IMR-90 (cell line): ENCODE results near the gene METTL22. TPM values are rescaled to one million over a fixed set of nuclear protein-coding genes. Genes with fewer than 3 reads are reported as not detected.

Source experiments
- ATAC-seq: fragments of 200-7000 bp; cut with Tn5 transposase; 2 replicates; pipeline ENCODE4 v1.9.1; 2020; ENCODE audit warnings: low read depth, mild to moderate bottlenecking, moderate library complexity
- BruUV-seq: library from RNA; stranded (reverse); fragments of 400-500 nt; replicated peaks from 2 replicates; lab custom pipeline; 2021; lab: Mats Ljungman, UMichigan
- CTCF ChIA-PET: fragments of 300-600 bp; formaldehyde crosslinking; extraction: SDS; loops from one replicate; lab custom pipeline; 2021; ENCODE audit warnings: antibody characterized with exemption; lab: Yijun Ruan, JAX
- POLR2A ChIA-PET: fragments of 300-600 bp; sonication (Branson Sonifier 250); formaldehyde crosslinking; loops from one replicate; lab custom pipeline; 2022; ENCODE audit warnings: antibody characterized with exemption; ENCODE audit not compliant: unreplicated experiment; lab: Charles Lee
- DNase-seq: peaks from one replicate; pipeline ENCODE4 v3.0.0; 2013
- H2AFZ ChIP-seq: replicated peaks from 2 replicates; pipeline ENCODE3; 2013; ENCODE audit warnings: low read length, mild to moderate bottlenecking; ENCODE audit not compliant: poor library complexity
- H2AK5ac ChIP-seq: 2 replicates; pipeline ENCODE4 v1.6.1; 2013; ENCODE audit warnings: low read depth, low read length, inconsistent platforms
- H2AK9ac ChIP-seq: replicated peaks from 2 replicates; pipeline ENCODE3; 2013; ENCODE audit warnings: mild to moderate bottlenecking, low read depth, low read length, moderate library complexity; ENCODE audit not compliant: poor library complexity
- H2BK120ac ChIP-seq: 2 replicates; pipeline ENCODE4 v1.6.1; 2013; ENCODE audit warnings: low read depth, low read length, inconsistent platforms
- H2BK15ac ChIP-seq: 3 replicates; pipeline ENCODE4 v1.6.1; 2013; ENCODE audit warnings: low read depth, low read length, inconsistent platforms
- H2BK20ac ChIP-seq: 2 replicates; pipeline ENCODE4 v1.6.1; 2013; ENCODE audit warnings: low read depth, mild to moderate bottlenecking, inconsistent platforms, low read length, moderate library complexity
- H2BK5ac ChIP-seq: 2 replicates; pipeline ENCODE4 v1.6.1; 2013; ENCODE audit warnings: mild to moderate bottlenecking, low read depth, low read length, inconsistent platforms; ENCODE audit not compliant: poor library complexity, severe bottlenecking
- H3K14ac ChIP-seq: replicated peaks from 2 replicates; pipeline ENCODE4 v1.6.1; 2013; ENCODE audit warnings: low read depth, low read length, inconsistent platforms
- H3K18ac ChIP-seq: 2 replicates; pipeline ENCODE4 v1.6.1; 2013; ENCODE audit warnings: low read depth, low read length, control low read depth
- H3K23ac ChIP-seq: 2 replicates; pipeline ENCODE4 v1.6.1; 2013; ENCODE audit warnings: low read depth, low read length, inconsistent platforms
- H3K27ac ChIP-seq: 2 replicates; pipeline ENCODE4 v1.5.1; 2013; ENCODE audit warnings: mild to moderate bottlenecking, control low read depth, low read length; ENCODE audit not compliant: insufficient read depth
- H3K27me3 ChIP-seq: 2 replicates; pipeline ENCODE4 v1.6.1; 2013; ENCODE audit warnings: low read length; ENCODE audit not compliant: control insufficient read depth, insufficient read depth
- H3K36me3 ChIP-seq: 2 replicates; pipeline ENCODE4 v1.6.1; 2013; ENCODE audit warnings: low read length, mixed read lengths; ENCODE audit not compliant: control insufficient read depth, insufficient read depth
- H3K4ac ChIP-seq: 2 replicates; pipeline ENCODE4 v1.6.1; 2013; ENCODE audit warnings: low read depth, low read length, inconsistent platforms
- H3K4me1 ChIP-seq: 2 replicates; pipeline ENCODE4 v1.6.1; 2013; ENCODE audit warnings: low read length, mixed read lengths; ENCODE audit not compliant: control insufficient read depth, insufficient read depth
- H3K4me2 ChIP-seq: 2 replicates; pipeline ENCODE4 v1.6.1; 2013; ENCODE audit warnings: low read depth, mild to moderate bottlenecking, control low read depth, low read length, moderate library complexity
- H3K4me3 ChIP-seq: 2 replicates; pipeline ENCODE4 v1.5.1; 2013; ENCODE audit warnings: low read depth, mild to moderate bottlenecking, control low read depth, low read length, moderate library complexity; ENCODE audit not compliant: insufficient read depth
- H3K56ac ChIP-seq: 2 replicates; pipeline ENCODE4 v1.6.1; 2013; ENCODE audit warnings: low read length, inconsistent platforms; ENCODE audit not compliant: insufficient read depth; ENCODE audit errors: extremely low read depth
- H3K79me1 ChIP-seq, 2 experiments: 2 replicates each; pipeline ENCODE4 v1.6.1; 2013; ENCODE audit warnings: low read length in 2 of 2, inconsistent platforms in 1 of 2, low read depth in 1 of 2
- H3K9ac ChIP-seq: 2 replicates; pipeline ENCODE4 v1.6.1; 2013; ENCODE audit warnings: low read depth, low read length, control low read depth
- H3K9me1 ChIP-seq: 2 replicates; pipeline ENCODE4 v1.6.1; 2013; ENCODE audit warnings: low read length, inconsistent platforms; ENCODE audit not compliant: insufficient read depth
- H3K9me3 ChIP-seq: 2 replicates; pipeline ENCODE4 v1.6.1; 2013; ENCODE audit warnings: low read length; ENCODE audit not compliant: control insufficient read depth, insufficient read depth
- H4K20me1 ChIP-seq: 2 replicates; pipeline ENCODE4 v1.6.1; 2013; ENCODE audit warnings: low read length, inconsistent platforms; ENCODE audit not compliant: insufficient read depth
- H4K5ac ChIP-seq: 2 replicates; pipeline ENCODE4 v1.6.1; 2013; ENCODE audit warnings: mild to moderate bottlenecking, low read depth, low read length, control low read depth
- H4K8ac ChIP-seq, 2 experiments: 2 replicates each; pipeline ENCODE4 v1.6.1; 2013; ENCODE audit warnings: low read depth in 2 of 2, low read length in 2 of 2, control low read depth in 1 of 2, inconsistent platforms in 1 of 2
- H4K91ac ChIP-seq: 2 replicates; pipeline ENCODE4 v1.6.1; 2013; ENCODE audit warnings: low read depth, low read length, inconsistent platforms; ENCODE audit not compliant: insufficient read depth
- BHLHE40 ChIP-seq: fragments of 150-350 bp; IDR thresholded peaks from 2 replicates; pipeline ENCODE4 v1.6.1; 2016; ENCODE audit warnings: mild to moderate bottlenecking, low read depth, low read length
- CEBPB ChIP-seq: IDR thresholded peaks from 2 replicates; pipeline ENCODE4 v1.6.1; 2012; ENCODE audit warnings: low read depth, low read length, improper control_type of control experiment
- CHD1 ChIP-seq: IDR thresholded peaks from 2 replicates; pipeline ENCODE4 v1.6.1; 2012; ENCODE audit warnings: low read depth, low read length, improper control_type of control experiment
- FOS ChIP-seq: fragments of 150-350 bp; IDR thresholded peaks from 2 replicates; pipeline ENCODE4 v1.6.1; 2016; ENCODE audit warnings: low read depth, low read length
- MAFK ChIP-seq: IDR thresholded peaks from 2 replicates; pipeline ENCODE4 v1.6.1; 2012; ENCODE audit warnings: low read depth, low read length, improper control_type of control experiment
- MAZ ChIP-seq: IDR thresholded peaks from 2 replicates; pipeline ENCODE4 v1.6.1; 2012; ENCODE audit warnings: low read depth, mild to moderate bottlenecking, low read length, improper control_type of control experiment, moderate library complexity, borderline replicate concordance
- MXI1 ChIP-seq: IDR thresholded peaks from 2 replicates; pipeline ENCODE4 v1.6.1; 2012; ENCODE audit warnings: low read depth, mild to moderate bottlenecking, low read length, moderate library complexity, borderline replicate concordance
- NFE2L2 ChIP-seq: fragments of 150-350 bp; IDR thresholded peaks from 2 replicates; pipeline ENCODE4 v1.6.1; 2016; ENCODE audit warnings: low read depth, mild to moderate bottlenecking, low read length
- POLR2A ChIP-seq: IDR thresholded peaks from 2 replicates; pipeline ENCODE4 v1.6.1; 2012; ENCODE audit warnings: mild to moderate bottlenecking, low read depth, low read length
- RAD21 ChIP-seq: IDR thresholded peaks from 2 replicates; pipeline ENCODE4 v1.6.1; 2012; ENCODE audit warnings: low read length, improper control_type of control experiment
- RCOR1 ChIP-seq: IDR thresholded peaks from 2 replicates; pipeline ENCODE4 v1.6.1; 2012; ENCODE audit warnings: mild to moderate bottlenecking, low read length, improper control_type of control experiment; ENCODE audit not compliant: insufficient replicate concordance
- RFX5 ChIP-seq: IDR thresholded peaks from 2 replicates; pipeline ENCODE4 v1.8.0; 2012; ENCODE audit warnings: low read depth, mild to moderate bottlenecking, low read length, moderate library complexity
- SMC3 ChIP-seq: fragments of 150-350 bp; IDR thresholded peaks from 2 replicates; pipeline ENCODE4 v1.6.1; 2016; ENCODE audit warnings: low read depth, mild to moderate bottlenecking, antibody characterized with exemption, low read length, moderate library complexity
- WGBS, 2 experiments: methylation state at CpG; one replicate each; pipeline versions ENCODE4 v1.1.5 to v1.1.7; 2013; ENCODE audit warnings: missing lambda C conversion rate in 2 of 2; ENCODE audit not compliant: insufficient read length in 1 of 2; ENCODE audit errors: extremely low coverage in 2 of 2; 5-methylcytosine and 5-hydroxymethylcytosine counted together
- dilution Hi-C: fragments of 300-500 bp; cut with HindIII; formaldehyde crosslinking; loops from one replicate; pipeline ENCODE4 v1.14.3; 2018; ENCODE audit warnings: low sequenced_read_pairs; ENCODE audit not compliant: unreplicated experiment
- in situ Hi-C: fragments of 300-500 bp; cut with MboI; formaldehyde crosslinking; loops from 3 replicates; pipeline ENCODE4 v1.14.3; 2019; ENCODE audit warnings: low sequenced_read_pairs, inconsistent platforms, mixed read lengths
- intact Hi-C: fragments of 100-400 bp; cut with micrococcal nuclease; formaldehyde crosslinking; loops from 2 replicates; pipeline ENCODE4 v1.10.0; 2022
- polyA plus RNA-seq, 3 experiments: library from polyadenylated mRNA; depleted of rRNA; stranded (reverse); fragments of >200 nt; gene quantifications; 2 replicates each; pipeline ENCODE4 v1.2.3, GENCODE V29; 2012; ENCODE audit warnings: low replicate concordance in 1 of 3
- total RNA-seq: library from RNA; depleted of rRNA; stranded (reverse); fragments of >200 nt; gene quantifications from 2 replicates; pipeline ENCODE4 v1.2.3, GENCODE V29; 2012
- TF ChIP-seq, protein P1 (sequence below): fragments of 150-350 bp; IDR thresholded peaks from 2 replicates; pipeline ENCODE4 v1.6.1; 2017; ENCODE audit warnings: mild to moderate bottlenecking, antibody characterized with exemption, low read length, low read depth
- TF ChIP-seq, protein P2 (sequence below): conservative IDR thresholded peaks from 2 replicates; pipeline ENCODE4 v1.5.1; 2012; ENCODE audit warnings: mild to moderate bottlenecking, low read depth, low read length, improper control_type of control experiment

Gene METTL22
- total and polyA plus RNA-seq, 2 of the 4 experiments (the other 2 are of a cell fraction): 27.2 to 51.2 TPM

DNA sequence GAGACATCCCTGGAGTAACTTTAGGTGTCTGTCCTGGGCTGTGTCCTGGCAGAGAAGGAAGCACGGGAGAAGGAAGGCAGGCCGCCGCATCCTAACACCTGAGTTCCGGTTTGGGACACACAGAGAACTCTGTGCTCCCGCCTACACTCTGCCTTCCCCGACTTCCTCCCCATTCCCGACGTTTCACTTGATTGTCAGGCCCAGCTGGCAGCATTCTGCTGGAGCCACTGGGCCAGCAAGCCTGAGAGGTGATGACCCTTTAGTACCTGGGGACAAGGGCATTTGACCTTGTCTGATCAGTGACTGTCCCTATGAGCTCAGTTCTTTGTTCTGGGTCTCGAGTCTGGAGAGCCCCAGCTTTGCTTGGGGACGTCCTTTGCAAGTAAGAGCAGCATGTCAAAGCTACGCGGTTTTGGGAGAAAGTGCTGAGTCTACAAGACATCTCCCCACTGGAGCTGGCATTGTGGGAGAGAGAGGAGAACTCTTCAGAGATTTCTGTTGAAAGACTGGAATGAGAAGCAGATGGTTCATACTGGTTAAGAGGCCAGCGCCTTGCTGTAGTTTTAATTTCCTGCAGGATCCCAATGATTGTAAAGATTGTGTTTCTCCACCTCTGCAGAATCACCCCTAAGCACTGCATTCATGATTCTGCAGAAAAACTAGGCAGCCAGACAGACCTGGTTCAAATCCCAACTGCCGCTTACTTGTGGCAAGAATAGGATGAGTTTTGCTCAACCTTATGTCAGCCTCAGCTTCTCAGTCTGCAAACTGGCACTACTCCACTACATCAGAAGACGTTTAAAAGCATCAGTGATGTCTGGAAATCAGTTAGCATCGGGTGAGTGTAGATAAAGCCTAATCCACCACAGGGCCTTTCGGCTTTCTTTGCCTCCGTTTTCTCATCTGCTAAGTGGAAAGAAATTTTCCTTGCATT lies 73.6 kb downstream of the METTL22 start:
- Histone ChIP-seq H2BK20ac (no peak overlapping the region), H2AK5ac (no peak overlapping the region), H3K36me3 (no peaks in the 10 kb centered on the region), H3K18ac (no peak overlapping the region), H4K8ac (no peak overlapping the region), H3K27ac (no peak overlapping the region), H2BK120ac (no peak overlapping the region), H3K9ac (no peak overlapping the region), H3K4me3 (no peak overlapping the region), H3K9me3 (peaks cover 3% of the 10 kb centered on the region), H3K4ac (no peak overlapping the region), H4K91ac (no peak overlapping the region), H3K4me1 (no peaks in the 10 kb centered on the region), H3K56ac (no peak overlapping the region), H4K5ac (no peak overlapping the region), H2BK15ac (no peak overlapping the region), H2AFZ (no peak overlapping the region), H3K23ac (no peak overlapping the region), H4K20me1 (no peaks in the 10 kb centered on the region), H2BK5ac (no peak overlapping the region), H3K79me1 (no peaks in the 10 kb centered on the region), H3K9me1 (no peaks in the 10 kb centered on the region), H2AK9ac (no peak overlapping the region), H3K27me3 (peaks cover 3% of the 10 kb centered on the region; the same call in 1 of the 2 replicates), H3K4me2 (no peak overlapping the region), H3K14ac (no peak overlapping the region)
- ChIA-PET POLR2A (no interaction called here), CTCF (no interaction called here)
- dilution Hi-C loops (no loop called here), intact Hi-C loops (no loop called here), in situ Hi-C loops (no loop called here)
- ATAC-seq: no peak
- 31% methylated on average over 3 of the region's 18 CpGs; no CpG with 5 or more reads in 1 of the 2 experiments for WGBS, 2 experiments
- BruUV-seq: no TSS peak
- DNase-seq: no peak
- TF ChIP-seq, protein P1, sequence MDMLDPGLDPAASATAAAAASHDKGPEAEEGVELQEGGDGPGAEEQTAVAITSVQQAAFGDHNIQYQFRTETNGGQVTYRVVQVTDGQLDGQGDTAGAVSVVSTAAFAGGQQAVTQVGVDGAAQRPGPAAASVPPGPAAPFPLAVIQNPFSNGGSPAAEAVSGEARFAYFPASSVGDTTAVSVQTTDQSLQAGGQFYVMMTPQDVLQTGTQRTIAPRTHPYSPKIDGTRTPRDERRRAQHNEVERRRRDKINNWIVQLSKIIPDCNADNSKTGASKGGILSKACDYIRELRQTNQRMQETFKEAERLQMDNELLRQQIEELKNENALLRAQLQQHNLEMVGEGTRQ: no peak
- no peak for TF ChIP-seq NFE2L2
- no peak for TF ChIP-seq RFX5
- TF ChIP-seq MAFK: no peak
- no peak for TF ChIP-seq MXI1
- no peak for TF ChIP-seq RAD21
- TF ChIP-seq CHD1: no peak
- no peak for TF ChIP-seq RCOR1
- TF ChIP-seq POLR2A: no peak
- TF ChIP-seq BHLHE40: no peak
- TF ChIP-seq FOS: no peak
- TF ChIP-seq CEBPB: no peak
- no peak for TF ChIP-seq MAZ
- TF ChIP-seq, protein P2, sequence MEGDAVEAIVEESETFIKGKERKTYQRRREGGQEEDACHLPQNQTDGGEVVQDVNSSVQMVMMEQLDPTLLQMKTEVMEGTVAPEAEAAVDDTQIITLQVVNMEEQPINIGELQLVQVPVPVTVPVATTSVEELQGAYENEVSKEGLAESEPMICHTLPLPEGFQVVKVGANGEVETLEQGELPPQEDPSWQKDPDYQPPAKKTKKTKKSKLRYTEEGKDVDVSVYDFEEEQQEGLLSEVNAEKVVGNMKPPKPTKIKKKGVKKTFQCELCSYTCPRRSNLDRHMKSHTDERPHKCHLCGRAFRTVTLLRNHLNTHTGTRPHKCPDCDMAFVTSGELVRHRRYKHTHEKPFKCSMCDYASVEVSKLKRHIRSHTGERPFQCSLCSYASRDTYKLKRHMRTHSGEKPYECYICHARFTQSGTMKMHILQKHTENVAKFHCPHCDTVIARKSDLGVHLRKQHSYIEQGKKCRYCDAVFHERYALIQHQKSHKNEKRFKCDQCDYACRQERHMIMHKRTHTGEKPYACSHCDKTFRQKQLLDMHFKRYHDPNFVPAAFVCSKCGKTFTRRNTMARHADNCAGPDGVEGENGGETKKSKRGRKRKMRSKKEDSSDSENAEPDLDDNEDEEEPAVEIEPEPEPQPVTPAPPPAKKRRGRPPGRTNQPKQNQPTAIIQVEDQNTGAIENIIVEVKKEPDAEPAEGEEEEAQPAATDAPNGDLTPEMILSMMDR: no peak
- no peak for TF ChIP-seq SMC3
